GM12878 (cell line): Measurements from ENCODE around the gene AGAP1. TPM values are rescaled to one million over a fixed set of nuclear protein-coding genes. Genes with fewer than 3 reads are reported as not detected.

Experiments
- ATF2 ChIP-seq: IDR thresholded peaks from 2 replicates; pipeline ENCODE4 v1.6.1; 2012; ENCODE audit warnings: low read length, inconsistent platforms
- BCL3 ChIP-seq: IDR thresholded peaks from 2 replicates; pipeline ENCODE4 v1.6.1; 2011; ENCODE audit warnings: borderline replicate concordance, low read depth, mild to moderate bottlenecking, moderate library complexity, low read length; ENCODE audit not compliant: insufficient read depth, poor library complexity, severe bottlenecking
- CTCF ChIP-seq, 3 experiments: IDR thresholded peaks in 2 of 3; conservative IDR thresholded peaks in 1 of 3; 2 replicates each; pipeline ENCODE4 v1.5.1; 2011; ENCODE audit warnings: low read depth in 3 of 3, low read length in 3 of 3, mild to moderate bottlenecking in 3 of 3, control low read depth in 2 of 3, moderate library complexity in 2 of 3, inconsistent platforms in 1 of 3, mixed read lengths in 1 of 3; ENCODE audit not compliant: control insufficient read depth in 2 of 3, insufficient read depth in 1 of 3; ENCODE audit errors: extremely low read depth in 1 of 3
- DPF2 ChIP-seq: fragments of 450-650 bp; IDR thresholded peaks from 2 replicates; pipeline ENCODE4 v1.6.1; 2017; ENCODE audit warnings: mild to moderate bottlenecking
- EGR1 ChIP-seq, 2 experiments: IDR thresholded peaks; 1 replicate in 1 of 2; 2 replicates in 1 of 2; pipeline ENCODE4 v1.6.1; 2011 to 2012; ENCODE audit warnings: low read depth in 2 of 2, low read length in 2 of 2, borderline replicate concordance in 1 of 2, mild to moderate bottlenecking in 1 of 2, moderate library complexity in 1 of 2
- HCFC1 ChIP-seq: fragments of 150-350 bp; IDR thresholded peaks from 2 replicates; pipeline ENCODE4 v1.6.1; 2014; ENCODE audit warnings: low read length
- JUNB ChIP-seq: IDR thresholded peaks from 2 replicates; pipeline ENCODE4 v1.6.1; 2016; ENCODE audit warnings: antibody characterized with exemption, mild to moderate bottlenecking
- NRF1 ChIP-seq: conservative IDR thresholded peaks from 2 replicates; pipeline ENCODE4 v1.6.1; 2011; ENCODE audit warnings: mild to moderate bottlenecking, low read depth, low read length, improper control_type of control experiment
- POLR2AphosphoS2 ChIP-seq: IDR thresholded peaks from 2 replicates; pipeline ENCODE4 v1.6.1; 2011; ENCODE audit warnings: low read depth, mild to moderate bottlenecking, low read length, improper control_type of control experiment, moderate library complexity
- TBL1XR1 ChIP-seq: IDR thresholded peaks from 2 replicates; pipeline ENCODE4 v1.6.1; 2012; ENCODE audit warnings: low read depth, low read length, improper control_type of control experiment
- polyA plus RNA-seq, 11 experiments: library from polyadenylated mRNA; depleted of rRNA in 4 of 11; unstranded in 6 of 11; stranded (reverse) in 5 of 11; fragments of >200 nt; fragmentation: Nextera tagmentation in 4 of 11; fragmentation: Illumina TruSeq in 1 of 11; extraction: Ambion mirVana in 4 of 11; extraction: Trizol in 1 of 11; gene quantifications; 1 replicate in 1 of 11; 2 replicates in 10 of 11; pipeline versions ENCODE4 v1.2.1 to v1.2.3, GENCODE V29; 2011 to 2016; ENCODE audit warnings: inconsistent platforms in 2 of 11, missing spikeins in 2 of 11, low read depth in 1 of 11
- total RNA-seq, 4 experiments: library from RNA; depleted of rRNA in 3 of 4; stranded (reverse); fragments of >200 nt in 3 of 4; fragmentation: Illumina TruSeq in 1 of 4; extraction: Trizol in 1 of 4; gene quantifications; 2 replicates each; pipeline versions ENCODE4 v1.2.1 to v1.2.3, GENCODE V29; 2013 to 2021

AGAP1 gene
- total and polyA plus RNA-seq, 10 of the 15 experiments (the other 5 are each of a cell fraction or from before 2014, with no cell fraction given) = 0.05 to 0.15 (median 0.06) TPM; not detected in 7

GRCh38 chr2:235992024-235992423, 498.2 kb downstream of the AGAP1 start (continued):
- TF ChIP-seq EGR1 (IDR thresholded peaks at IDR 0.05; ENCODE audit: borderline replicate concordance in 1 of 2, low read depth in 2 of 2, low read length in 2 of 2) (no peak), HCFC1 (no peak), POLR2AphosphoS2 (no peak), BCL3 (no peak), JUNB (no peak), NRF1 (no peak), ATF2 (no peak), TBL1XR1 (no peak), DPF2 (no peak), CTCF (IDR thresholded peaks at IDR 0.05 in 2 of 3, conservative IDR thresholded peaks at IDR 0.05 in 1 of 3; ENCODE audit: control insufficient read depth in 2 of 3, extremely low read depth in 1 of 3, insufficient read depth in 1 of 3, low read depth in 3 of 3, low read length in 3 of 3) (no peak)
